GM12892 (cell line): ENCODE data around the gene MAP4K4.

ENCODE experiments used
- POLR2A ChIP-seq: IDR thresholded peaks from 2 replicates; pipeline ENCODE4 v1.6.1; 2011; ENCODE audit warnings: low read depth, low read length, control low read depth
- POLR2AphosphoS5 ChIP-seq: IDR thresholded peaks from 2 replicates; pipeline ENCODE4 v1.6.1; 2011; ENCODE audit warnings: low read depth, low read length, control low read depth
- TAF1 ChIP-seq: IDR thresholded peaks from 2 replicates; pipeline ENCODE4 v1.6.1; 2011; ENCODE audit warnings: low read depth, mild to moderate bottlenecking, control low read depth, low read length, borderline replicate concordance

- TF ChIP-seq POLR2A = no peak
- TF ChIP-seq TAF1 = no peak
- TF ChIP-seq POLR2AphosphoS5 = no peak
These were observed 99.5 kb downstream of the MAP4K4 start for GRCh38 chr2:101796825-101797600.
